Fibroblast of mammary gland (primary cell): ENCODE measurements around the gene AFF4.

Experiments
- DNase-seq: peaks from one replicate; pipeline ENCODE4 v3.0.0-alpha.2; 2010; ENCODE audit warnings: low read depth
- H3K4me3 ChIP-seq: 2 replicates; pipeline ENCODE4 v1.5.1; 2011; ENCODE audit warnings: low read depth, mild to moderate bottlenecking, low read length, moderate library complexity; ENCODE audit not compliant: control insufficient read depth
- TF ChIP-seq, protein P1 (sequence below): conservative IDR thresholded peaks from 2 replicates; pipeline ENCODE4 v1.5.1; 2011; ENCODE audit warnings: low read depth, low read length, inconsistent platforms; ENCODE audit not compliant: control insufficient read depth, insufficient read depth

AFF4 gene

DNA sequence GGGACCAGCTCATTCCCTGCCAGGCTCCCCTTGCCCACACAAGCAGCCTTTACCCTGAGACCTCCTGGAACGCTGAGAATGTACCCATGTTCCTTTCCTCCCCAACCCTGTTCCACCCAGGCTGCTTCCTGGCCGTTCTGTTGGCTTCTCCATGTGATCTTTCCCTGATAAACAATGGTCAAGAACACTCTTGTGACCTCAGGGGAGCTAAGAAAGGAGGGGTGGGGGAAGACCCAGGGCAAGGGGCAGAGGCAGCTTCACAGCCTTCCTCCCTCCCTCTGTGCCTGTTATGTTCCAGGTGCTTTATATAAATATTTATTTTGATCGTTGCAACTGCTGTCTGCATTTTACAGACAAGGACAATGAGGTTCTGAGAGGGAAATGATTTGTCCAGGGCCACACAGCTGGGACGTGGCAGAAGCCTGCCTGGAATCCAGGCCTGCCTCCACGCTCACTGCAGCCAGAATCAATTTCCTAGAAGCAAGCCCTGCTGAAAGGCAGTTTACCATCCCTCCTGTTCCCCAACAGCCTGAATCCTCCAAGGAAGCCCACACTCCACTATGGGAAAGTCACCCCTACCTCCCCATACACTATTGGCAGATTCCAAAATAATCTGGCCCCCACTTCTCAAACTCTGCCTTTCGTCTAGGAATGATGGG, 136.9 kb downstream of the AFF4 start:
- no peak overlapping the region for H3K4me3 ChIP-seq
- TF ChIP-seq, protein P1, sequence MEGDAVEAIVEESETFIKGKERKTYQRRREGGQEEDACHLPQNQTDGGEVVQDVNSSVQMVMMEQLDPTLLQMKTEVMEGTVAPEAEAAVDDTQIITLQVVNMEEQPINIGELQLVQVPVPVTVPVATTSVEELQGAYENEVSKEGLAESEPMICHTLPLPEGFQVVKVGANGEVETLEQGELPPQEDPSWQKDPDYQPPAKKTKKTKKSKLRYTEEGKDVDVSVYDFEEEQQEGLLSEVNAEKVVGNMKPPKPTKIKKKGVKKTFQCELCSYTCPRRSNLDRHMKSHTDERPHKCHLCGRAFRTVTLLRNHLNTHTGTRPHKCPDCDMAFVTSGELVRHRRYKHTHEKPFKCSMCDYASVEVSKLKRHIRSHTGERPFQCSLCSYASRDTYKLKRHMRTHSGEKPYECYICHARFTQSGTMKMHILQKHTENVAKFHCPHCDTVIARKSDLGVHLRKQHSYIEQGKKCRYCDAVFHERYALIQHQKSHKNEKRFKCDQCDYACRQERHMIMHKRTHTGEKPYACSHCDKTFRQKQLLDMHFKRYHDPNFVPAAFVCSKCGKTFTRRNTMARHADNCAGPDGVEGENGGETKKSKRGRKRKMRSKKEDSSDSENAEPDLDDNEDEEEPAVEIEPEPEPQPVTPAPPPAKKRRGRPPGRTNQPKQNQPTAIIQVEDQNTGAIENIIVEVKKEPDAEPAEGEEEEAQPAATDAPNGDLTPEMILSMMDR: no peak
- no peak for DNase-seq

DNA sequence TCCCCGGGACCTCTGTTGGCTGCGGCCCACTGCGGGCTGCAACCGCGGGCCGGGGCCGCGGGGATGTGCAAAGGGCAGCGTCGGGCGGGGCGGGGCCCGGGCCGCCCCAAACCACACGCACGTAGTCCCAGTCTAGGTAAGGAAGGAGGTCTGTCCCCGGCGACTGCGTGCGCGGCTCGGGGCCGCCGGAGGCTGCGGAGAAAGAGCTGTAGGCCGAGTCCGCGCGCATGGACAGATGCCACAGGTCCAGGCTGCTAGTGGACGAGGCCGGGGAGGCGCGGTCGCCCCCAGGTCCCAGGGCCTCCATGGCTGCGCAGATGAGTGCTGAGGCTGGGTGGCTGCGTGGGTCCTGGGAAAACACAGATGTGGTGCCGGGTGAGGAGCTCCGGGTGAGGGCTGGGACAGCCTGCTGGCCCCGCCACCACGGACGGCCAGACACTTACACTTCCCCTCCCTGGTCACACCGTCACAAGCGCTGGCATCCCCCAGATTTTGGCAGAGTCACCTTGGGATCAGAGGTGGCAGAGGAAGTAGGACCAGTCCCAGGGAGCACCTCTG, 137.5 kb downstream of the AFF4 start:
- no peak overlapping the region for H3K4me3 ChIP-seq
- TF ChIP-seq, protein P1: no peak
- DNase-seq: no peak
